Neural cell (in vitro differentiated cells): ENCODE measurements around the gene MGAT5. TPM values are rescaled to one million over a fixed set of nuclear protein-coding genes. Genes with fewer than 3 reads are reported as not detected.

Experiments used
- H2AFZ ChIP-seq: fragments of 200-600, 300-800 bp; sonication (generic), shearing (Covaris generic); 2 replicates; pipeline ENCODE4 v1.6.0; 2014; ENCODE audit warnings: low read depth, mild to moderate bottlenecking, antibody characterized with exemption, low read length, moderate library complexity
- H3F3A ChIP-seq: fragments of 200-600 bp; shearing (Covaris generic); 2 replicates; pipeline ENCODE4 v1.6.1; 2016; ENCODE audit warnings: mild to moderate bottlenecking, moderate library complexity, mixed read lengths, antibody characterized with exemption, low read length; ENCODE audit not compliant: insufficient read depth, poor library complexity, severe bottlenecking
- H3K27ac ChIP-seq: fragments of 200-600, 300-800 bp; sonication (generic), shearing (Covaris generic); 2 replicates; pipeline ENCODE4 v1.5.1; 2014; ENCODE audit warnings: mild to moderate bottlenecking, low read length, moderate library complexity
- H3K27me3 ChIP-seq: fragments of 300-800, 200-600 bp; sonication (generic), shearing (Covaris generic); 2 replicates; pipeline ENCODE4 v1.6.0; 2014; ENCODE audit warnings: mild to moderate bottlenecking, low read depth, low read length, moderate library complexity; ENCODE audit not compliant: insufficient read depth
- H3K36me3 ChIP-seq: fragments of 300-800, 200-600 bp; sonication (generic), shearing (Covaris generic); 2 replicates; pipeline ENCODE4 v1.5.1; 2014; ENCODE audit warnings: mild to moderate bottlenecking, antibody characterized with exemption, low read length, moderate library complexity; ENCODE audit not compliant: insufficient read depth
- H3K4me2 ChIP-seq: fragments of 300-800, 200-600 bp; sonication (generic), shearing (Covaris generic); 2 replicates; pipeline ENCODE4 v1.6.0; 2014; ENCODE audit warnings: mild to moderate bottlenecking, low read length
- H3K4me3 ChIP-seq: fragments of 300-800, 200-600 bp; sonication (generic), shearing (Covaris generic); 2 replicates; pipeline ENCODE4 v1.5.1; 2014; ENCODE audit warnings: mild to moderate bottlenecking, low read length, moderate library complexity
- H3K79me2 ChIP-seq: fragments of 200-600 bp; shearing (Covaris generic); replicated peaks from 2 replicates; pipeline ENCODE4 v1.6.0; 2014; ENCODE audit warnings: mild to moderate bottlenecking, low read length, moderate library complexity; ENCODE audit not compliant: insufficient read depth
- H3K9ac ChIP-seq: fragments of 300-800, 200-600 bp; sonication (generic), shearing (Covaris generic); 2 replicates; pipeline ENCODE4 v1.6.1; 2016; ENCODE audit warnings: mild to moderate bottlenecking, low read length, mixed read lengths
- H3K9me2 ChIP-seq: fragments of 200-600 bp; shearing (Covaris generic); 2 replicates; pipeline ENCODE4 v1.6.1; 2016; ENCODE audit warnings: mild to moderate bottlenecking, low read length, mixed read lengths; ENCODE audit not compliant: insufficient read depth
- H3K9me3 ChIP-seq: fragments of 200-600, 300-800 bp; sonication (generic), shearing (Covaris generic); 2 replicates; pipeline ENCODE4 v1.6.1; 2016; ENCODE audit warnings: mild to moderate bottlenecking, mixed run types, low read length, moderate library complexity, mixed read lengths
- H4K20me1 ChIP-seq: fragments of 200-600 bp; shearing (Covaris generic); 2 replicates; pipeline ENCODE4 v1.6.1; 2016; ENCODE audit warnings: mild to moderate bottlenecking, mixed run types; ENCODE audit not compliant: insufficient read depth
- CTCF ChIP-seq: fragments of 450-650 bp; IDR thresholded peaks from 2 replicates; pipeline ENCODE4 v1.5.1; 2014; ENCODE audit warnings: antibody characterized with exemption, mild to moderate bottlenecking, moderate library complexity; ENCODE audit not compliant: poor library complexity, severe bottlenecking
- EP300 ChIP-seq: fragments of 450-650 bp; conservative IDR thresholded peaks from 2 replicates; pipeline ENCODE4 v1.6.1; 2014; ENCODE audit warnings: antibody characterized with exemption, mild to moderate bottlenecking, moderate library complexity; ENCODE audit not compliant: poor library complexity, severe bottlenecking
- EZH2 ChIP-seq: fragments of 200-600, 300-800 bp; shearing (Covaris generic), sonication (generic); IDR thresholded peaks from 2 replicates; pipeline ENCODE4 v1.6.1; 2014; ENCODE audit warnings: antibody characterized with exemption, low read length, borderline replicate concordance, mild to moderate bottlenecking; ENCODE audit not compliant: insufficient read depth, poor library complexity, severe bottlenecking
- MXI1 ChIP-seq: fragments of 450-650 bp; conservative IDR thresholded peaks from 2 replicates; pipeline ENCODE4 v1.6.1; 2014; ENCODE audit warnings: antibody characterized with exemption, mild to moderate bottlenecking; ENCODE audit not compliant: poor library complexity, severe bottlenecking
- POLR2AphosphoS5 ChIP-seq: IDR thresholded peaks from 2 replicates; pipeline ENCODE4 v1.6.1; 2012
- RAD21 ChIP-seq: fragments of 450-650 bp; conservative IDR thresholded peaks from 2 replicates; pipeline ENCODE4 v1.6.1; 2014; ENCODE audit warnings: antibody characterized with exemption, mild to moderate bottlenecking, moderate library complexity
- SMC3 ChIP-seq: fragments of 450-650 bp; conservative IDR thresholded peaks from 2 replicates; pipeline ENCODE4 v1.6.1; 2014; ENCODE audit warnings: antibody characterized with exemption, mild to moderate bottlenecking, moderate library complexity; ENCODE audit not compliant: poor library complexity
- TAF1 ChIP-seq: IDR thresholded peaks from 2 replicates; pipeline ENCODE4 v1.6.1; 2012; ENCODE audit warnings: low read depth
- polyA plus RNA-seq: library from polyadenylated mRNA; depleted of rRNA; stranded (reverse); fragments of >200 nt; gene quantifications from 2 replicates; pipeline ENCODE4 v1.2.3, GENCODE V29; 2014
- TF ChIP-seq, protein P1 (sequence below): IDR thresholded peaks from 2 replicates; pipeline ENCODE4 v1.6.1; 2012; ENCODE audit warnings: borderline replicate concordance

Gene MGAT5
- polyA plus RNA-seq, 1 donor from 2014 or later: 40.9 TPM

- Histone ChIP-seq H2AFZ (no peak overlapping the region), H3K4me2 (no peak overlapping the region), H3K9me2 (no peaks in the 10 kb centered on the region), H4K20me1 (no peaks in the 10 kb centered on the region), H3F3A (peaks cover 8% of the 10 kb centered on the region), H3K4me3 (no peak overlapping the region), H3K36me3 (no peaks in the 10 kb centered on the region), H3K9me3 (no peaks in the 10 kb centered on the region), H3K9ac (no peak overlapping the region), H3K27me3 (no peaks in the 10 kb centered on the region), H3K79me2 (no peaks in the 10 kb centered on the region), H3K27ac (no peak overlapping the region)
- TF ChIP-seq EP300: peak; percentile 23
- no peak for TF ChIP-seq MXI1
- TF ChIP-seq, protein P1, sequence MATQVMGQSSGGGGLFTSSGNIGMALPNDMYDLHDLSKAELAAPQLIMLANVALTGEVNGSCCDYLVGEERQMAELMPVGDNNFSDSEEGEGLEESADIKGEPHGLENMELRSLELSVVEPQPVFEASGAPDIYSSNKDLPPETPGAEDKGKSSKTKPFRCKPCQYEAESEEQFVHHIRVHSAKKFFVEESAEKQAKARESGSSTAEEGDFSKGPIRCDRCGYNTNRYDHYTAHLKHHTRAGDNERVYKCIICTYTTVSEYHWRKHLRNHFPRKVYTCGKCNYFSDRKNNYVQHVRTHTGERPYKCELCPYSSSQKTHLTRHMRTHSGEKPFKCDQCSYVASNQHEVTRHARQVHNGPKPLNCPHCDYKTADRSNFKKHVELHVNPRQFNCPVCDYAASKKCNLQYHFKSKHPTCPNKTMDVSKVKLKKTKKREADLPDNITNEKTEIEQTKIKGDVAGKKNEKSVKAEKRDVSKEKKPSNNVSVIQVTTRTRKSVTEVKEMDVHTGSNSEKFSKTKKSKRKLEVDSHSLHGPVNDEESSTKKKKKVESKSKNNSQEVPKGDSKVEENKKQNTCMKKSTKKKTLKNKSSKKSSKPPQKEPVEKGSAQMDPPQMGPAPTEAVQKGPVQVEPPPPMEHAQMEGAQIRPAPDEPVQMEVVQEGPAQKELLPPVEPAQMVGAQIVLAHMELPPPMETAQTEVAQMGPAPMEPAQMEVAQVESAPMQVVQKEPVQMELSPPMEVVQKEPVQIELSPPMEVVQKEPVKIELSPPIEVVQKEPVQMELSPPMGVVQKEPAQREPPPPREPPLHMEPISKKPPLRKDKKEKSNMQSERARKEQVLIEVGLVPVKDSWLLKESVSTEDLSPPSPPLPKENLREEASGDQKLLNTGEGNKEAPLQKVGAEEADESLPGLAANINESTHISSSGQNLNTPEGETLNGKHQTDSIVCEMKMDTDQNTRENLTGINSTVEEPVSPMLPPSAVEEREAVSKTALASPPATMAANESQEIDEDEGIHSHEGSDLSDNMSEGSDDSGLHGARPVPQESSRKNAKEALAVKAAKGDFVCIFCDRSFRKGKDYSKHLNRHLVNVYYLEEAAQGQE: peak; percentile 47
- TF ChIP-seq SMC3: no peak
- no peak for TF ChIP-seq CTCF
- peak; percentile 7 for TF ChIP-seq POLR2AphosphoS5
Observed at GRCh38 chr2:134212746-134213145, 41.1 kb upstream of the MGAT5 start.

GRCh38 chr2:134216152-134216829 is 37.6 kb upstream of the MGAT5 start:
- H3K9me2 ChIP-seq: no peaks in the 10 kb centered on the region
- no peaks in the 10 kb centered on the region for H4K20me1 ChIP-seq
- H3K9me3 ChIP-seq: no peaks in the 10 kb centered on the region
- no peaks in the 10 kb centered on the region for H3K79me2 ChIP-seq
- no peak overlapping the region for H3K27ac ChIP-seq
- no peaks in the 10 kb centered on the region for H3F3A ChIP-seq
- TF ChIP-seq, protein P1: no peak
- TF ChIP-seq MXI1: no peak
- TF ChIP-seq EP300: no peak
- TF ChIP-seq RAD21: no peak
- TF ChIP-seq SMC3: no peak
- no peak for TF ChIP-seq POLR2AphosphoS5
- TF ChIP-seq TAF1: no peak
- no peak for TF ChIP-seq CTCF
- TF ChIP-seq EZH2: no peak
- no peak overlapping the region for H3K4me3 ChIP-seq
- H3K9ac ChIP-seq: no peak overlapping the region
- H2AFZ ChIP-seq: no peak overlapping the region
- H3K36me3 ChIP-seq: no peaks in the 10 kb centered on the region
- no peaks in the 10 kb centered on the region for H3K27me3 ChIP-seq
- no peak overlapping the region for H3K4me2 ChIP-seq
